ENCODE measurements around the gene CORO2B.

Gene CORO2B

GRCh38 chr15:68709876-68710275 lies 131.1 kb downstream of the CORO2B start:
- DNase-seq = no peak

- DNase-seq = no peak
Observed at GRCh38 chr15:68710536-68710935, 131.7 kb downstream of the CORO2B start.

GRCh38 chr15:68711406-68711805 lies 132.6 kb downstream of the CORO2B start:
- DNase-seq = no peak

- no peak for DNase-seq
Observed at GRCh38 chr15:68712886-68713285, 134.1 kb downstream of the CORO2B start.

GRCh38 chr15:68713874-68714273 lies 135.1 kb downstream of the CORO2B start:
- DNase-seq = no peak

GRCh38 chr15:68715111-68715510 lies 136.3 kb downstream of the CORO2B start:
- DNase-seq = no peak

GRCh38 chr15:68717951-68718350 lies 139.2 kb downstream of the CORO2B start:
- DNase-seq = no peak

- DNase-seq = no peak
Observed at GRCh38 chr15:68718468-68718867, 139.7 kb downstream of the CORO2B start.

GRCh38 chr15:68719051-68719450 lies 140.3 kb downstream of the CORO2B start:
- DNase-seq = no peak

GRCh38 chr15:68719672-68720071 lies 140.9 kb downstream of the CORO2B start:
- no peak for DNase-seq

GRCh38 chr15:68721886-68722285 lies 143.1 kb downstream of the CORO2B start:
- DNase-seq = no peak

GRCh38 chr15:68725736-68726135 lies 146.9 kb downstream of the CORO2B start:
- no peak for DNase-seq

GRCh38 chr15:68726246-68726645 lies 147.5 kb downstream of the CORO2B start:
- DNase-seq = no peak

- no peak for DNase-seq
Observed at GRCh38 chr15:68729789-68730411, 151.1 kb downstream of the CORO2B start.

GRCh38 chr15:68730471-68730919 lies 151.7 kb downstream of the CORO2B start:
- peak; percentile 6 for DNase-seq

- no peak for DNase-seq
Observed at GRCh38 chr15:68730976-68731897, 152.4 kb downstream of the CORO2B start.

- no peak for DNase-seq
Observed at GRCh38 chr15:68732451-68732850, 153.7 kb downstream of the CORO2B start.

GRCh38 chr15:68733666-68734065 lies 154.9 kb downstream of the CORO2B start:
- no peak for DNase-seq

- no peak for DNase-seq
Observed at GRCh38 chr15:68734352-68734751, 155.6 kb downstream of the CORO2B start.

- no peak for DNase-seq
Observed at GRCh38 chr15:68734881-68735280, 156.1 kb downstream of the CORO2B start.

GRCh38 chr15:68735610-68736009 lies 156.8 kb downstream of the CORO2B start:
- DNase-seq = no peak

GRCh38 chr15:68739390-68740080 lies 160.7 kb downstream of the CORO2B start:
- DNase-seq = no peak

- no peak for DNase-seq
Observed at GRCh38 chr15:68743256-68743655, 164.5 kb downstream of the CORO2B start.

GRCh38 chr15:68749365-68749764 lies 170.6 kb downstream of the CORO2B start:
- no peak for DNase-seq
